CD4-positive, alpha-beta T cell (primary cell): Measurements from ENCODE around the gene SLC18A2. TPM values are rescaled to one million over a fixed set of nuclear protein-coding genes. Genes with fewer than 3 reads are reported as not detected.

ENCODE experiments used
- ATAC-seq: fragments of 200-7000 bp; cut with Tn5 transposase; one replicate; pipeline ENCODE4 v1.10.0; 2022; ENCODE audit warnings: mild to moderate bottlenecking; ENCODE audit not compliant: poor library complexity
- CTCF ChIA-PET: fragments of 350-600 bp; sonication (Branson Sonifier 250); formaldehyde crosslinking; loops from one replicate; lab custom pipeline; 2021; ENCODE audit warnings: antibody characterized with exemption, inconsistent platforms; lab: Charles Lee
- POLR2A ChIA-PET: fragments of 350-600 bp; sonication (Branson Sonifier 250); formaldehyde crosslinking; loops from one replicate; lab custom pipeline; 2021; ENCODE audit warnings: antibody characterized with exemption, inconsistent platforms; lab: Charles Lee
- DNase-seq, 14 experiments: peaks; one replicate each; pipeline ENCODE4 v3.0.0-alpha.2; 2013 to 2020; ENCODE audit warnings: mixed read lengths in 2 of 14
- H3K27ac ChIP-seq, 2 donors: one replicate each; pipeline versions ENCODE4 v1.5.1 to v1.7.0; 2013; ENCODE audit warnings: low read length in 2 of 2, low read depth in 1 of 2, mild to moderate bottlenecking in 1 of 2
- H3K27me3 ChIP-seq, 2 experiments: 1 replicate in 1 of 2; 2 replicates in 1 of 2; pipeline versions ENCODE4 v1.6.1 to v1.7.0; 2013; ENCODE audit warnings: low read length in 2 of 2, control low read depth in 1 of 2, mild to moderate bottlenecking in 1 of 2, moderate library complexity in 1 of 2; ENCODE audit not compliant: insufficient read depth in 2 of 2, control insufficient read depth in 1 of 2
- H3K36me3 ChIP-seq: one replicate; pipeline ENCODE4 v1.6.1; 2013; ENCODE audit warnings: low read length, control low read depth; ENCODE audit not compliant: insufficient read depth
- H3K4me1 ChIP-seq: one replicate; pipeline ENCODE4 v1.6.1; 2013; ENCODE audit warnings: low read length, control low read depth; ENCODE audit not compliant: insufficient read depth
- H3K4me3 ChIP-seq: one replicate; pipeline ENCODE4 v1.5.1; 2013; ENCODE audit warnings: mild to moderate bottlenecking, low read length, moderate library complexity
- H3K9me3 ChIP-seq, 2 experiments: 1 replicate in 1 of 2; 2 replicates in 1 of 2; pipeline versions ENCODE4 v1.6.1 to v1.7.0; 2013; ENCODE audit warnings: low read length in 2 of 2, mild to moderate bottlenecking in 2 of 2, control low read depth in 1 of 2, moderate library complexity in 1 of 2; ENCODE audit not compliant: control insufficient read depth in 1 of 2, insufficient read depth in 1 of 2
- H3K27ac Mint-ChIP-seq: one replicate; pipeline ENCODE4 v1.8.0; 2020; ENCODE audit warnings: mixed read lengths
- H3K27me3 Mint-ChIP-seq: one replicate; pipeline ENCODE4 v1.8.0; 2021; ENCODE audit warnings: mixed read lengths
- H3K36me3 Mint-ChIP-seq: one replicate; pipeline ENCODE4 v1.8.0; 2021; ENCODE audit warnings: low read depth, mixed read lengths
- H3K4me1 Mint-ChIP-seq: one replicate; pipeline ENCODE4 v1.8.0; 2021; ENCODE audit warnings: low read depth, mixed read lengths
- H3K4me3 Mint-ChIP-seq: one replicate; pipeline ENCODE4 v1.8.0; 2020; ENCODE audit warnings: mild to moderate bottlenecking, mixed read lengths
- H3K9me3 Mint-ChIP-seq: one replicate; pipeline ENCODE4 v1.8.0; 2020; ENCODE audit warnings: mixed read lengths
- CTCF ChIP-seq: fragments of 200-600 bp; IDR thresholded peaks from one replicate; pipeline ENCODE4 v1.8.0; 2022; ENCODE audit warnings: antibody characterized with exemption, mild to moderate bottlenecking
- intact Hi-C, 2 experiments: fragments of 100-400 bp; cut with DNase I in 1 of 2; cut with micrococcal nuclease in 1 of 2; formaldehyde crosslinking; loops; one replicate each; pipeline versions ENCODE4 v1.15.1 to v1.9.0; 2023 to 2025; cut with DNase I, micrococcal nuclease
- total RNA-seq, 174 experiments: library from RNA in 2 of 174; stranded (reverse) in 2 of 174; gene quantifications; one replicate each; pipeline ENCODE4 v1.2.3 and lab custom pipeline; 2021 to 2026

Gene SLC18A2
- total RNA-seq, 2 experiments from 2014 or later, result 0.92 to 1.2 TPM

- H3K9me3 ChIP-seq, result peaks cover 0 to 8% of the 10 kb centered on the region in 2 experiments
- no peak for TF ChIP-seq CTCF
- DNase-seq (no peak), ATAC-seq (no peak)
- ChIA-PET CTCF (no interaction called here), POLR2A (no interaction called here)
- Mint-ChIP-seq H3K27ac (no peak overlapping the region), H3K36me3 (no peaks in the 10 kb centered on the region), H3K9me3 (no peaks in the 10 kb centered on the region), H3K4me1 (no peaks in the 10 kb centered on the region), H3K4me3 (no peak overlapping the region), H3K27me3 (peaks cover 26% of the 10 kb centered on the region)
- H3K4me1 ChIP-seq, result peaks cover 13% of the 10 kb centered on the region
- H3K27ac ChIP-seq, result no peak overlapping the region
- intact Hi-C loops, result no loop called here
- no peaks in the 10 kb centered on the region for H3K36me3 ChIP-seq
- peaks cover 8 to 10% of the 10 kb centered on the region in 2 experiments for H3K27me3 ChIP-seq
- H3K4me3 ChIP-seq, result no peak overlapping the region
These were observed 19.7 kb upstream of the SLC18A2 start for GRCh38 chr10:117221156-117221711.

DNA sequence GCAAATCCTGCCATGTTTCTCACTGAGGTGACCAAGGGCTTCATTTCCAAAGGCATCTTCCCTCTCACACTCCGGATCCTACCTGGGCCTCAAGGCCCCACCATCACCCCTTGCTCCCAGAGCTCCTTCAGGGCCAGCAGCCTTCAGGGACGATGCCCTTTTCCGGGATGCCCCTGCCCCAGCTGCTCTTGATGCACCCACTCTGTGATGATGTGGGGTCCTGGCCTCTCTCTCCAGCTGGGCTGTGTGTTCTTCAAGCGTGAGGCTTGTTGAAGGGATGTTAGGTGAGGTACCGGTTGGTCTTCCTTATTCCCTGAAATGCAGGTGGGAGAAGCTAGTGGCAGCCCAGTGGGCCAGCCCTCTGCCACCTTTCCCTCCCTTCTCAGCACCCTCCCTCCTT, 18.4 kb upstream of the SLC18A2 start:
- H3K4me3 ChIP-seq, result no peak overlapping the region
- ChIA-PET POLR2A (no interaction called here), CTCF (no interaction called here)
- DNase-seq, result no peak
- H3K9me3 ChIP-seq, result no peaks in the 10 kb centered on the region
- no peaks in the 10 kb centered on the region for H3K36me3 ChIP-seq
- H3K4me1 ChIP-seq, result peaks cover under 1% of the 10 kb centered on the region
- no peak for ATAC-seq
- Mint-ChIP-seq H3K4me3 (no peak overlapping the region), H3K36me3 (no peaks in the 10 kb centered on the region), H3K27ac (no peak overlapping the region), H3K27me3 (peaks cover 18% of the 10 kb centered on the region), H3K9me3 (no peaks in the 10 kb centered on the region), H3K4me1 (no peaks in the 10 kb centered on the region)
- TF ChIP-seq CTCF, result no peak
- peaks cover 0 to 5% of the 10 kb centered on the region in 2 experiments for H3K27me3 ChIP-seq
- no peak overlapping the region for H3K27ac ChIP-seq
- intact Hi-C loops, result no loop called here

DNA sequence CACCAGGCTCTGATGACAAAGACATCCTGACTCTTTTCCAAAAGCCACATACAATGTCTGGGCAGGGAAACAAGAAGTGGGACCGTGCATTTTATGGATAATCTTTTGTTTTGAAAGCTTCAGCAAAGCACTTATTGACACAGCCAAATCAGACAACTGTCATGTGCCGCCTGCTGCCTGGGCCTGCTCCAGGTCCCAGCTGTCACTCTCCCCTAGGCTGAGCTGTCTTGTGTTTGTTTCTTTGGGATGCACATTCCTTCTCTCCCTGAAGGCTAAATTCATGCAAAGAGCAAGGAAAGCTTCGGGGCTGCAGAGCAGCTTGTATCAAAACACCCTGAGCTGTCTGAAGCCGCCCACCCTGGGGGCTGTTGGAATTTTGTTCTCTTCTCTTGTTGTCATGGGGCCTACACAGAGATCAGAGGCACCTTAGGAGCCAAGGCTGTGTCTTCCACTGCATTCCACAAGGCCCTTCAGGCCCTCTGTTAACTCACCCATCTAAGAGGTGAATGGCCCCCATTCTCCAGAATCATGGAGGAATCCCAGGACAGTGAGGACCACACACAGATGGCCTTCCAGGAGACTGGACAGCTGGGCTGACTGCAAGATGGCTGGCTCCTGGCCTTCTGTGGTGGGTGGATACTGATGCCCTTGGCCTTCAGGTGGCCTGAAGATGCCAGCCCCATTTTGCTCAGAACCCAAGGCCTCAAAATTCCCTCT, 17.8 kb upstream of the SLC18A2 start:
- Mint-ChIP-seq H3K36me3 (no peaks in the 10 kb centered on the region), H3K27ac (no peak overlapping the region), H3K4me1 (no peaks in the 10 kb centered on the region), H3K4me3 (no peak overlapping the region), H3K9me3 (no peaks in the 10 kb centered on the region), H3K27me3 (peaks cover 18% of the 10 kb centered on the region)
- Histone ChIP-seq H3K36me3 (no peaks in the 10 kb centered on the region), H3K4me3 (no peak overlapping the region), H3K9me3 (no peaks in the 10 kb centered on the region), H3K27me3 (peaks cover 0 to 5% of the 10 kb centered on the region in 2 experiments), H3K4me1 (no peaks in the 10 kb centered on the region), H3K27ac (no peak overlapping the region)
- intact Hi-C loops, result no loop called here
- ChIA-PET POLR2A (no interaction called here), CTCF (no interaction called here)
- ATAC-seq, result no peak
- TF ChIP-seq CTCF, result no peak
- DNase-seq, result no peak
